Thyroid gland (tissue), 4 donors: ENCODE data around the gene ARMC3. TPM values are rescaled to one million over a fixed set of nuclear protein-coding genes. Genes with fewer than 3 reads are reported as not detected.
"Not testable (repeated sequence)": the region's sequence is repeated elsewhere in the genome, so short reads cannot be mapped to it uniquely, and the experiment has no call there.

Experiments
- DNase-seq, 2 donors: peaks; one replicate each; pipeline ENCODE4 v3.0.0-alpha.2; 2019
- H3K27ac ChIP-seq, 3 donors: fragments of 200-600 bp; sonication (generic); 1 replicate in 2 of 3; 2 replicates in 1 of 3; pipeline ENCODE4 v1.5.1; 2016 to 2019; ENCODE audit warnings: mild to moderate bottlenecking in 1 of 3, moderate library complexity in 1 of 3
- H3K27me3 ChIP-seq: fragments of 200-600 bp; sonication (generic); one replicate; pipeline ENCODE4 v1.5.1; 2019
- H3K36me3 ChIP-seq, 2 donors: fragments of 200-600 bp; sonication (generic); one replicate each; pipeline ENCODE4 v1.5.1; 2016 to 2019
- H3K4me1 ChIP-seq, 2 donors: fragments of 200-600 bp; sonication (generic); one replicate each; pipeline ENCODE4 v1.5.1; 2017 to 2019
- H3K4me3 ChIP-seq, 3 donors: fragments of 200-600 bp; sonication (generic); replicated peaks in 1 of 3; 1 replicate in 2 of 3; 2 replicates in 1 of 3; pipeline ENCODE4 v1.5.1; 2016; ENCODE audit warnings: mild to moderate bottlenecking in 1 of 3
- H3K9me3 ChIP-seq: fragments of 200-600 bp; sonication (generic); one replicate; pipeline ENCODE4 v1.5.1; 2017
- CTCF ChIP-seq, 6 experiments: fragments of 200-600 bp in 3 of 6; fragments of 450-650 bp in 3 of 6; sonication (generic) in 3 of 6; IDR thresholded peaks; one replicate each; pipeline ENCODE4 v1.5.1; 2016 to 2019; ENCODE audit warnings: antibody characterized with exemption in 6 of 6, mild to moderate bottlenecking in 2 of 6, inconsistent platforms in 1 of 6, moderate library complexity in 1 of 6
- POLR2A ChIP-seq, 2 donors: fragments of 450-650 bp; IDR thresholded peaks; one replicate each; pipeline ENCODE4 v1.6.1; 2017; ENCODE audit warnings: antibody characterized with exemption in 2 of 2, mild to moderate bottlenecking in 2 of 2, moderate library complexity in 1 of 2
- WGBS, 2 donors: methylation state at CpG; one replicate each; pipeline ENCODE4 v1.1.5; 2017; 5-methylcytosine and 5-hydroxymethylcytosine counted together
- intact Hi-C: fragments of 100-400 bp; cut with DNase I; formaldehyde crosslinking; loops from one replicate; pipeline ENCODE4 v1.15.1; 2023
- total RNA-seq, 4 donors: library from RNA; depleted of rRNA; stranded (reverse); fragments of >200 nt; gene quantifications; one replicate each; pipeline ENCODE4 v1.2.3, GENCODE V29; 2016

The ARMC3 gene
- total RNA-seq, 4 donors from 2014 or later = 0.13 to 0.73 (median 0.51) TPM

DNA sequence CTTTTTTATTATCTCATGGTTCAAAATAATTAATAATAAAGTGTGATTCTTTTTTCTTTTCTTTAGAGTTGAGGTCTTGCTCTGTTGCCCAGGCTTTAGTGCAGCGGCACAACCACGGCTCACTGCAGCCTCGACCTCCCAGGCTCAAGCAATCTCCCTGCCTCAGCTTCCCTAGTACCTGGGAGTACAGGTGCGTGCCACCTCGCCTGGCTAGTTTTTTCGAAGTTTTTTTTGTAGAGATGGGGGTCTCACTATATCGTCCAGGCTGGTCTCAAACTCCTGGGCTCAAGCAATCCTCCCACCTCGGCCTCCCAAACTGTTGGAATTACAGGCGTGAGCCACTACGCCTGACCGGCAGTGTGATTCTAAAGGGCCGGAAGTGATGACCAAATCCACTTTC lies 139.5 kb downstream of the ARMC3 start:
- Histone ChIP-seq H3K4me3 (no peak overlapping the region), H3K4me1 (peaks cover 0 to 4% of the 10 kb centered on the region in 2 donors), H3K9me3 (no peaks in the 10 kb centered on the region), H3K36me3 (no peaks in the 10 kb centered on the region), H3K27ac (no peak overlapping the region), H3K27me3 (no peaks in the 10 kb centered on the region)
- intact Hi-C loops = no loop called here
- WGBS, 2 donors = 89 to 93% methylated on average over 12 of the region's 12 CpGs
- TF ChIP-seq POLR2A (IDR thresholded peaks at IDR 0.05) (no peak), CTCF (IDR thresholded peaks at IDR 0.05) (no peak)
- DNase-seq = no peak

- DNase-seq = peak; percentile 84 to 87
- intact Hi-C loops = no loop called here
- Histone ChIP-seq H3K4me3 (no peak overlapping the region), H3K27me3 (no peaks in the 10 kb centered on the region), H3K36me3 (no peaks in the 10 kb centered on the region), H3K9me3 (no peaks in the 10 kb centered on the region), H3K4me1 (peaks cover 0 to 8% of the 10 kb centered on the region in 2 donors), H3K27ac (no peak overlapping the region)
- TF ChIP-seq CTCF (IDR thresholded peaks at IDR 0.05) (peak; percentile 57 to 87 (median 80)), POLR2A (IDR thresholded peaks at IDR 0.05) (no peak)
- 48 to 49% methylated on average over 16 of the region's 16 CpGs for WGBS, 2 donors
These were observed 140.3 kb downstream of the ARMC3 start for GRCh38 chr10:23067939-23068775.

DNA sequence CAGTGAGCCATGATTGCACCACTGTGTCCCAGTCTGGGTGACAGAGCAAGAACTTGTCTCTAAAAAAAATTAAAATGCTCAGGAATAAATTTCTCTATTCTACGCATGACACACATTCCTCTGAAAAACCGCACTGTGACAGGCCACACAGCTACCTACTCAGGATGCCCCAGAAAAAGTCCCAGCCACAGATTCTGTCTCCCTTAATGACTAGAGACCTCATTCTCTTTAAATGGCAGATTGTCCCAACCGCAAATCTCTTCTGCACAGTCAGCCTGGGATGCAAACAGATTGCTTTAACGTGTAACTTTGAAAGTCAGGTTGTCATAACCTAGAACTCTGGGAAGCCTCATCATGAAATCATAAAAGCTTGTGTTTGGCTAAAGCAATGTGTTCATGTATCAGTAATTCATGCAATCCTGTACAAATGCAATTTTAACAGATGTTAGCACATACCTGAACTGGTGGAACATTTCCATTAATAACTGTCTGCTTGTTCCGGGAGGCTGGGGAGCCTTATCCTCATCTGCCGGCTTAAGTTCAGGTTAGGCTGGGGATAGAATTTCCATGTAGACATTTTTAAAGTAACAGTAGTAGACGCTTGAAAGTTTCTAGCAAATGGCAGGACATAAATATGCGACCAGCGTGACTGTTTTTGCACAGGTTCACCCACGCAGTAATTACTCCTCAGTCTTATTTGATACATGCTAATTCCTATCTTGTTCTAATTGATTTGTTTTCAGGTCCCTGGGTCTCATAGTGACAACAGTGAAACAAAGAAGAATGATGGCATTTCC lies 141.4 kb downstream of the ARMC3 start:
- 77 to 87% methylated on average over 10 of the region's 10 CpGs for WGBS, 2 donors
- Histone ChIP-seq H3K4me1 (peaks cover 0 to 8% of the 10 kb centered on the region in 2 donors), H3K27ac (no peak overlapping the region), H3K27me3 (no peaks in the 10 kb centered on the region), H3K9me3 (no peaks in the 10 kb centered on the region), H3K36me3 (no peaks in the 10 kb centered on the region), H3K4me3 (no peak overlapping the region)
- intact Hi-C loops = no loop called here
- TF ChIP-seq CTCF (IDR thresholded peaks at IDR 0.05) = no peak
- no peak for TF ChIP-seq POLR2A (IDR thresholded peaks at IDR 0.05)
- DNase-seq = no peak

GRCh38 chr10:23070092-23070912 lies 142.4 kb downstream of the ARMC3 start:
- H3K9me3 ChIP-seq, H3K4me1 ChIP-seq, H3K27me3 ChIP-seq, H3K36me3 ChIP-seq, DNase-seq, intact Hi-C loops, H3K4me3 ChIP-seq, H3K27ac ChIP-seq: not testable (repeated sequence)
- WGBS, 2 donors = 82 to 86% methylated on average over 12 of the region's 12 CpGs

DNA sequence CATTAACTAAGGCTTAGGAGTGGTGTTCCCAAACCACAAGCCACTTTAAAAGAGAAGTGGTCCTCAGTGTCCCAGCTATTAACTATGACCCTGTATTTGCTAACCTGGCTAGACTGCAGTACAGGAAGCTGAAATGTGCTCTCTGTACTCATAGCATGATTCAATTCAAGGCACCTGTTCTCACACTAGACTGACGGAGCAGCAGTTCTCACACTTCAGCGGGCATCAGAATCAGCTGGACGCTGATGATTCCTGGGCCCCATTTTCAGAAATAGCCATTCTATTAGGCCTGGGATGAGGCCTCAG lies 143.0 kb downstream of the ARMC3 start:
- 85 to 98% methylated on average over 3 of the region's 3 CpGs for WGBS, 2 donors
- intact Hi-C loops = no loop called here
- TF ChIP-seq POLR2A (IDR thresholded peaks at IDR 0.05) (no peak), CTCF (IDR thresholded peaks at IDR 0.05) (no peak)
- Histone ChIP-seq H3K9me3 (no peaks in the 10 kb centered on the region), H3K27ac (no peak overlapping the region), H3K36me3 (no peaks in the 10 kb centered on the region), H3K27me3 (no peaks in the 10 kb centered on the region), H3K4me3 (no peak overlapping the region), H3K4me1 (peaks cover 0 to 5% of the 10 kb centered on the region in 2 donors)
- DNase-seq = no peak

DNA sequence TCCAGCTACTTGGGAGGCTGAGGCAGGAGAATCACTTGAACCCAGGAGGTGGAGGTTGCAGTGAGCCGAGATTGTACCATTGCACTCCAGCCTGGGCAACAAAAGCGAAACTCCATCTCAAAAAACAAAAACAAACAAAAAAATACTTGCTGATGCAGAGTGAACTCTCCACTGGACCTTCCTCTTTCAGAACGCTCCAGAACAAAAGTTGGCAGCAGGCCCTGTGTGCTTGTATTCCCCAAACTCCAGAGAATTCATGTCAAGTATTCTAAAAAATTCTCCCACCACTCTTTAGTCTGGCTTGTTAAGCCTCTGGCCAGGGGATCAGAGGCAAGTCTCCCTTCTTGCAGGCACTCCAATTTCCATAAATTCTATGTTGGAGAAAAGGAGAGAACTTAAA lies 144.7 kb downstream of the ARMC3 start:
- H3K4me3 ChIP-seq, intact Hi-C loops, H3K27me3 ChIP-seq, H3K4me1 ChIP-seq, H3K27ac ChIP-seq, H3K36me3 ChIP-seq, H3K9me3 ChIP-seq: not testable (repeated sequence)
- 29 to 31% methylated on average over 3 of the region's 3 CpGs for WGBS, 2 donors
- DNase-seq = peak; percentile 55 to 68
